ENCODE data around the gene GLCCI1.

DNA sequence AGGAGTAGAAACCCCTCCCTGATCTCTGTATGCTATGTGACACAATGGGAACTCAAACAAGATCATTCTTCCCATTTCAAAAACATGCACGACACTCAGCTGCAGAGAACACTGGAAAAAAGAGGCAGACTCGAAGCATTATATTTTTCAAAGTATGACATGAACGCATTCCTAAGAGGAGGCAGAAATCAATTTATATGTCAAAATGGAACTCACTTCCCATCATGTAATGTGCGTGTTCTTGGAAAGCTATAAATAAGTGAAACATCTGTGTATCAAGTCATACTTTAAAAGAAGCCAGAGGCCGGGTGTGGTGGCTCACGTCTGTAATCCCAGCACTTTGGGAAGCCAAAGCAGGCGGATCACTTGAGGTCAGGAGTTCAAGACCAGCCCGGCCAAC lies 150.7 kb downstream of the GLCCI1 start:
- TF ChIP-seq, protein P1, sequence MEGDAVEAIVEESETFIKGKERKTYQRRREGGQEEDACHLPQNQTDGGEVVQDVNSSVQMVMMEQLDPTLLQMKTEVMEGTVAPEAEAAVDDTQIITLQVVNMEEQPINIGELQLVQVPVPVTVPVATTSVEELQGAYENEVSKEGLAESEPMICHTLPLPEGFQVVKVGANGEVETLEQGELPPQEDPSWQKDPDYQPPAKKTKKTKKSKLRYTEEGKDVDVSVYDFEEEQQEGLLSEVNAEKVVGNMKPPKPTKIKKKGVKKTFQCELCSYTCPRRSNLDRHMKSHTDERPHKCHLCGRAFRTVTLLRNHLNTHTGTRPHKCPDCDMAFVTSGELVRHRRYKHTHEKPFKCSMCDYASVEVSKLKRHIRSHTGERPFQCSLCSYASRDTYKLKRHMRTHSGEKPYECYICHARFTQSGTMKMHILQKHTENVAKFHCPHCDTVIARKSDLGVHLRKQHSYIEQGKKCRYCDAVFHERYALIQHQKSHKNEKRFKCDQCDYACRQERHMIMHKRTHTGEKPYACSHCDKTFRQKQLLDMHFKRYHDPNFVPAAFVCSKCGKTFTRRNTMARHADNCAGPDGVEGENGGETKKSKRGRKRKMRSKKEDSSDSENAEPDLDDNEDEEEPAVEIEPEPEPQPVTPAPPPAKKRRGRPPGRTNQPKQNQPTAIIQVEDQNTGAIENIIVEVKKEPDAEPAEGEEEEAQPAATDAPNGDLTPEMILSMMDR (conservative IDR thresholded peaks at IDR 0.05; ENCODE audit: low read depth, low read length) = no peak
- TF ChIP-seq EZH2phosphoT487 (IDR thresholded peaks at IDR 0.05; ENCODE audit: borderline replicate concordance, low read length) = no peak
- no peak for TF ChIP-seq EZH2 (IDR thresholded peaks at IDR 0.05; ENCODE audit: low read length, unreplicated experiment)

Measured in PC-3 (cell line).